WTC11 (cell line): ENCODE measurements around the gene SPATA2L. TPM values are rescaled to one million over a fixed set of nuclear protein-coding genes. Genes with fewer than 3 reads are reported as not detected.
A peak's percentile ranks its signal among the peaks of the same experiment; 100 is the strongest.

Experiments
- ATAC-seq: fragments of 200-7000 bp; cut with Tn5 transposase; 2 replicates; pipeline ENCODE4 v1.10.0; 2021; ENCODE audit warnings: mild to moderate bottlenecking, moderate library complexity
- CTCF ChIA-PET: fragments of 300-600 bp; sonication (Branson Sonifier 250); formaldehyde crosslinking; loops from one replicate; lab custom pipeline; 2021; ENCODE audit warnings: antibody characterized with exemption; lab: Charles Lee
- POLR2A ChIA-PET: fragments of 350-600 bp; sonication (Branson Sonifier 250); formaldehyde crosslinking; loops from one replicate; lab custom pipeline; 2021; ENCODE audit warnings: antibody characterized with exemption; lab: Charles Lee
- DNase-seq: peaks from one replicate; pipeline ENCODE4 v3.0.0; 2021; ENCODE audit warnings: low spot score
- H3K27ac Mint-ChIP-seq: 2 replicates; pipeline ENCODE4 v1.8.0; 2021; ENCODE audit warnings: mixed read lengths
- H3K27me3 Mint-ChIP-seq: 2 replicates; pipeline ENCODE4 v1.8.0; 2021; ENCODE audit warnings: low read depth, mild to moderate bottlenecking, moderate library complexity, mixed read lengths
- H3K36me3 Mint-ChIP-seq: 2 replicates; pipeline ENCODE4 v1.8.0; 2021; ENCODE audit warnings: mixed read lengths
- H3K4me1 Mint-ChIP-seq: 2 replicates; pipeline ENCODE4 v1.8.0; 2022; ENCODE audit warnings: mixed read lengths
- H3K4me3 Mint-ChIP-seq: 2 replicates; pipeline ENCODE4 v1.8.0; 2021; ENCODE audit warnings: mild to moderate bottlenecking, moderate library complexity, mixed read lengths
- H3K9me3 Mint-ChIP-seq: 2 replicates; pipeline ENCODE4 v1.8.0; 2021; ENCODE audit warnings: mixed read lengths
- ELF4 ChIP-seq: sonication (generic); formaldehyde crosslinking; IDR thresholded peaks from 2 replicates; pipeline ENCODE4 v1.8.1; 2022; ENCODE audit warnings: low read depth, mild to moderate bottlenecking, moderate library complexity, missing genetic modification reagents
- FOXK1 ChIP-seq: sonication (generic); formaldehyde crosslinking; IDR thresholded peaks from 2 replicates; pipeline ENCODE4 v1.8.0; 2022; ENCODE audit warnings: mild to moderate bottlenecking, moderate library complexity, missing genetic modification reagents
- FOXP1 ChIP-seq: sonication (generic); formaldehyde crosslinking; IDR thresholded peaks from 2 replicates; pipeline ENCODE4 v1.8.0; 2022; ENCODE audit warnings: missing genetic modification reagents, mild to moderate bottlenecking, moderate library complexity, borderline replicate concordance
- GABPB1 ChIP-seq: sonication (generic); formaldehyde crosslinking; IDR thresholded peaks from 2 replicates; pipeline ENCODE4 v1.8.1; 2023; ENCODE audit warnings: mild to moderate bottlenecking, missing genetic modification reagents
- GTF2I ChIP-seq: fragments of 250-450 bp; sonication (Bioruptor Pico); conservative IDR thresholded peaks from 2 replicates; pipeline ENCODE4 v1.4.0; 2021; ENCODE audit warnings: mild to moderate bottlenecking
- HMGA2 ChIP-seq: fragments of 250-450 bp; sonication (Bioruptor Pico); IDR thresholded peaks from 2 replicates; pipeline ENCODE4 v1.4.0; 2021; ENCODE audit warnings: mild to moderate bottlenecking, moderate library complexity
- NFATC4 ChIP-seq: fragments of 250-450 bp; sonication (Bioruptor Pico); IDR thresholded peaks from 2 replicates; pipeline ENCODE4 v1.9.0; 2021; ENCODE audit warnings: mild to moderate bottlenecking
- RORB ChIP-seq: fragments of 250-450 bp; sonication (Bioruptor Pico); IDR thresholded peaks from 2 replicates; pipeline ENCODE4 v1.9.0; 2021; ENCODE audit warnings: mild to moderate bottlenecking
- SMAD3 ChIP-seq: sonication (generic); formaldehyde crosslinking; IDR thresholded peaks from 2 replicates; pipeline ENCODE4 v1.8.0; 2022; ENCODE audit warnings: missing genetic modification reagents, mild to moderate bottlenecking, borderline replicate concordance
- ZNF232 ChIP-seq: sonication (generic); formaldehyde crosslinking; IDR thresholded peaks from 2 replicates; pipeline ENCODE4 v1.8.0; 2022; ENCODE audit warnings: mild to moderate bottlenecking, missing genetic modification reagents
- ZNF416 ChIP-seq: fragments of 250-450 bp; sonication (Bioruptor Pico); IDR thresholded peaks from 2 replicates; pipeline ENCODE4 v1.9.0; 2021; ENCODE audit warnings: mild to moderate bottlenecking, inconsistent platforms
- ZNF671 ChIP-seq: fragments of 250-450 bp; sonication (Bioruptor Pico); IDR thresholded peaks from 2 replicates; pipeline ENCODE4 v1.8.0; 2021; ENCODE audit warnings: mild to moderate bottlenecking
- total RNA-seq: library from RNA; stranded (reverse); gene quantifications from 3 replicates; pipeline ENCODE4 v1.2.3, GENCODE V29; 2021
- TF ChIP-seq, protein P1 (sequence below): sonication (generic); formaldehyde crosslinking; IDR thresholded peaks from 2 replicates; pipeline ENCODE4 v1.8.1; 2022; ENCODE audit warnings: missing genetic modification reagents, borderline replicate concordance
- TF ChIP-seq, protein P2 (sequence below): sonication (generic); formaldehyde crosslinking; IDR thresholded peaks from 2 replicates; pipeline ENCODE4 v1.8.1; 2022; ENCODE audit warnings: low read depth, mild to moderate bottlenecking, moderate library complexity, missing genetic modification reagents, borderline replicate concordance
- TF ChIP-seq, protein P3 (sequence below): sonication (generic); formaldehyde crosslinking; IDR thresholded peaks from 2 replicates; pipeline ENCODE4 v1.8.1; 2023; ENCODE audit warnings: mild to moderate bottlenecking, missing genetic modification reagents, borderline replicate concordance
- TF ChIP-seq, protein P4 (sequence below): sonication (generic); formaldehyde crosslinking; IDR thresholded peaks from 2 replicates; pipeline ENCODE4 v1.8.0; 2022; ENCODE audit warnings: mild to moderate bottlenecking, missing genetic modification reagents
- TF ChIP-seq, protein P5 (sequence below): fragments of 200-600 bp; IDR thresholded peaks from 2 replicates; pipeline ENCODE4 v1.8.0; 2022; ENCODE audit warnings: antibody characterized with exemption
- TF ChIP-seq, protein P6 (sequence below): sonication (generic); formaldehyde crosslinking; IDR thresholded peaks from 2 replicates; pipeline ENCODE4 v1.8.1; 2022; ENCODE audit warnings: low read depth, missing genetic modification reagents, borderline replicate concordance
- TF ChIP-seq, protein P7 (sequence below): fragments of 250-450 bp; sonication (Bioruptor Pico); conservative IDR thresholded peaks from 2 replicates; pipeline ENCODE4 v1.9.0; 2021; ENCODE audit warnings: mild to moderate bottlenecking

SPATA2L gene
- total RNA-seq, 1 experiment from 2014 or later = 15.7 TPM

DNA sequence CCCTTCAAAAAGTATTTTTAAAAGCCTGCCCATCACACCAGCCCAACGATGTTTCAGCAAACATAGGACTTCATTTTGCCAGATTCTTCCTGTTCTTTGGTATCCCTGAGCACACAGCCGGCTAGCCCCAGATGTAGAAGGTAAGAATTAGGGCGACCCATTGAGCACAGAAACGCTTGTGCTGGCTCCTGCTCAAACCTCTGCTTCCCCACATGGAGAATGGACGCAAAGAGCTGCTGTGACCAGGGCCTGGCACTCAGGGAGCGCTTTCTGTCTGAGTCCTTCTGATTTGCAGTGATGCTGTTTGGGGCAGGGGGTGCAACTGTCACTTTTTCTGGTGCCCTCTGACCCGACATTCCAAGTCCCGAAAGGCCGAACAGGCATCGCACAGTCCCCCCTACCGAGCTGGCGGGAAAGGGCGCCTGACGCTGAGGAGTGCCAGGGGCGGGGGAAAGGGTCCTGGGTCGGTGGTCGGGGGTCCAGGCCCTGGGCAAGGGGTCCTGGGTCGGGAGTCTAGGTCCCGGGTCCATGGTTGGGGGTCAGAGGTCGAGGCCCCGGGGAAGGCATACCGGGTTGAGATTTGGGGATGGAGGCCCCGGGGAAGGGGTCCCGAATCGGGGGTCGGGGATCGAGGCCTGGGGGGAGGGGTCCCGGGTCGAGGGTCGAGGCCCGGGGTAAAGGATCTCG lies 44.9 kb downstream of the SPATA2L start (continued):
- TF ChIP-seq, protein P1, sequence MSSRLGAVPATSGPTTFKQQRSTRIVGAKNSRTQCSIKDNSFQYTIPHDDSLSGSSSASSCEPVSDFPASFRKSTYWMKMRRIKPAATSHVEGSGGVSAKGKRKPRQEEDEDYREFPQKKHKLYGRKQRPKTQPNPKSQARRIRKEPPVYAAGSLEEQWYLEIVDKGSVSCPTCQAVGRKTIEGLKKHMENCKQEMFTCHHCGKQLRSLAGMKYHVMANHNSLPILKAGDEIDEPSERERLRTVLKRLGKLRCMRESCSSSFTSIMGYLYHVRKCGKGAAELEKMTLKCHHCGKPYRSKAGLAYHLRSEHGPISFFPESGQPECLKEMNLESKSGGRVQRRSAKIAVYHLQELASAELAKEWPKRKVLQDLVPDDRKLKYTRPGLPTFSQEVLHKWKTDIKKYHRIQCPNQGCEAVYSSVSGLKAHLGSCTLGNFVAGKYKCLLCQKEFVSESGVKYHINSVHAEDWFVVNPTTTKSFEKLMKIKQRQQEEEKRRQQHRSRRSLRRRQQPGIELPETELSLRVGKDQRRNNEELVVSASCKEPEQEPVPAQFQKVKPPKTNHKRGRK = no peak
- TF ChIP-seq, protein P2, sequence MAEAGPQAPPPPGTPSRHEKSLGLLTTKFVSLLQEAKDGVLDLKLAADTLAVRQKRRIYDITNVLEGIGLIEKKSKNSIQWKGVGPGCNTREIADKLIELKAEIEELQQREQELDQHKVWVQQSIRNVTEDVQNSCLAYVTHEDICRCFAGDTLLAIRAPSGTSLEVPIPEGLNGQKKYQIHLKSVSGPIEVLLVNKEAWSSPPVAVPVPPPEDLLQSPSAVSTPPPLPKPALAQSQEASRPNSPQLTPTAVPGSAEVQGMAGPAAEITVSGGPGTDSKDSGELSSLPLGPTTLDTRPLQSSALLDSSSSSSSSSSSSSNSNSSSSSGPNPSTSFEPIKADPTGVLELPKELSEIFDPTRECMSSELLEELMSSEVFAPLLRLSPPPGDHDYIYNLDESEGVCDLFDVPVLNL (CRISPR knock-in tag) = no peak
- TF ChIP-seq ZNF416 (CRISPR knock-in tag) (no peak), ZNF671 (no peak), FOXK1 (CRISPR knock-in tag) (no peak), GTF2I (CRISPR knock-in tag) (no peak), RORB (CRISPR knock-in tag) (no peak)
- TF ChIP-seq, protein P3, sequence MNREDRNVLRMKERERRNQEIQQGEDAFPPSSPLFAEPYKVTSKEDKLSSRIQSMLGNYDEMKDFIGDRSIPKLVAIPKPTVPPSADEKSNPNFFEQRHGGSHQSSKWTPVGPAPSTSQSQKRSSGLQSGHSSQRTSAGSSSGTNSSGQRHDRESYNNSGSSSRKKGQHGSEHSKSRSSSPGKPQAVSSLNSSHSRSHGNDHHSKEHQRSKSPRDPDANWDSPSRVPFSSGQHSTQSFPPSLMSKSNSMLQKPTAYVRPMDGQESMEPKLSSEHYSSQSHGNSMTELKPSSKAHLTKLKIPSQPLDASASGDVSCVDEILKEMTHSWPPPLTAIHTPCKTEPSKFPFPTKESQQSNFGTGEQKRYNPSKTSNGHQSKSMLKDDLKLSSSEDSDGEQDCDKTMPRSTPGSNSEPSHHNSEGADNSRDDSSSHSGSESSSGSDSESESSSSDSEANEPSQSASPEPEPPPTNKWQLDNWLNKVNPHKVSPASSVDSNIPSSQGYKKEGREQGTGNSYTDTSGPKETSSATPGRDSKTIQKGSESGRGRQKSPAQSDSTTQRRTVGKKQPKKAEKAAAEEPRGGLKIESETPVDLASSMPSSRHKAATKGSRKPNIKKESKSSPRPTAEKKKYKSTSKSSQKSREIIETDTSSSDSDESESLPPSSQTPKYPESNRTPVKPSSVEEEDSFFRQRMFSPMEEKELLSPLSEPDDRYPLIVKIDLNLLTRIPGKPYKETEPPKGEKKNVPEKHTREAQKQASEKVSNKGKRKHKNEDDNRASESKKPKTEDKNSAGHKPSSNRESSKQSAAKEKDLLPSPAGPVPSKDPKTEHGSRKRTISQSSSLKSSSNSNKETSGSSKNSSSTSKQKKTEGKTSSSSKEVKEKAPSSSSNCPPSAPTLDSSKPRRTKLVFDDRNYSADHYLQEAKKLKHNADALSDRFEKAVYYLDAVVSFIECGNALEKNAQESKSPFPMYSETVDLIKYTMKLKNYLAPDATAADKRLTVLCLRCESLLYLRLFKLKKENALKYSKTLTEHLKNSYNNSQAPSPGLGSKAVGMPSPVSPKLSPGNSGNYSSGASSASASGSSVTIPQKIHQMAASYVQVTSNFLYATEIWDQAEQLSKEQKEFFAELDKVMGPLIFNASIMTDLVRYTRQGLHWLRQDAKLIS (CRISPR knock-in tag) = no peak
- TF ChIP-seq, protein P4, sequence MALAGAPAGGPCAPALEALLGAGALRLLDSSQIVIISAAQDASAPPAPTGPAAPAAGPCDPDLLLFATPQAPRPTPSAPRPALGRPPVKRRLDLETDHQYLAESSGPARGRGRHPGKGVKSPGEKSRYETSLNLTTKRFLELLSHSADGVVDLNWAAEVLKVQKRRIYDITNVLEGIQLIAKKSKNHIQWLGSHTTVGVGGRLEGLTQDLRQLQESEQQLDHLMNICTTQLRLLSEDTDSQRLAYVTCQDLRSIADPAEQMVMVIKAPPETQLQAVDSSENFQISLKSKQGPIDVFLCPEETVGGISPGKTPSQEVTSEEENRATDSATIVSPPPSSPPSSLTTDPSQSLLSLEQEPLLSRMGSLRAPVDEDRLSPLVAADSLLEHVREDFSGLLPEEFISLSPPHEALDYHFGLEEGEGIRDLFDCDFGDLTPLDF (CRISPR knock-in tag) = no peak

DNA sequence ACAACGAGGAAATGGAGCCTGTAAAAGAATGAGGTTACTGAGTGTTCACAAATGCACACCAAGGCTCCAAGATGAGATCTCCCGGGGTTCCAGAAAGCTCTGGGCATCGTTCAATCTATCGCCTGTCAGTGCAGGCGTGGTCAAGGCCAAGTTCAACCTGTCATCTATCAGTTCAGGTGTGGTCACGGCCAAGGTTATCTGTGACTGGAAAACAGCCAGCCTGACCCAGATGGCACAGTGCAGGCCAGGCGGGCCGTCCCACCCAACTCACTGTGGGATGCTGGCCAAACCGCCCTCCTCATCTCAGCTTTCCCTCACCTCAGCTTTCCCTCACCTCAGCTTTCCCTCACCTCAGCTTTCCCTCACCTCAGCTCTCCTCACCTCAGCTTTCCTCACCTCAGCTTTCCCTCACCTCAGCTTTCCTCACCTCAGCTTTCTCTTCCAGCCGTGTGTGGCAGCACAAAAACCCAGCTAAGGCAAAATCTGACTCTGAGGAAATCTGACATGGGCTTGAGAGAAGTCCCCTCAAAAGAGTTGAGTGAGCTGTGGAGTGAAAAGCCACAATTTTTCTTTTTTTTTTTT lies 46.4 kb downstream of the SPATA2L start:
- 0 out of 2 replicates have a peak overlapping the region, but pooled peaks have one; percentile 86 for H3K4me3 Mint-ChIP-seq
- H3K27ac Mint-ChIP-seq = no peak overlapping the region; the same call in 1 of the 2 replicates
- DNase-seq (no peak), ATAC-seq (no peak)
- H3K36me3 Mint-ChIP-seq = peaks cover 17% of the 10 kb centered on the region
- peaks cover 6% of the 10 kb centered on the region for H3K4me1 Mint-ChIP-seq
- POLR2A ChIA-PET = no interaction called here
- H3K27me3 Mint-ChIP-seq = no peaks in the 10 kb centered on the region
- CTCF ChIA-PET = interaction anchor here (1.4 kb wide), 1 partner anchor 10 kb away, joined by 3 read pairs; no protein-coding TSS in a partner anchor
- no peaks in the 10 kb centered on the region for H3K9me3 Mint-ChIP-seq
- no peak for TF ChIP-seq ZNF232
- TF ChIP-seq, protein P4 (CRISPR knock-in tag) = no peak
- no peak for TF ChIP-seq ZNF416 (CRISPR knock-in tag)
- no peak for TF ChIP-seq SMAD3 (CRISPR knock-in tag)
- TF ChIP-seq FOXP1 (CRISPR knock-in tag) = no peak
- TF ChIP-seq, protein P5, sequence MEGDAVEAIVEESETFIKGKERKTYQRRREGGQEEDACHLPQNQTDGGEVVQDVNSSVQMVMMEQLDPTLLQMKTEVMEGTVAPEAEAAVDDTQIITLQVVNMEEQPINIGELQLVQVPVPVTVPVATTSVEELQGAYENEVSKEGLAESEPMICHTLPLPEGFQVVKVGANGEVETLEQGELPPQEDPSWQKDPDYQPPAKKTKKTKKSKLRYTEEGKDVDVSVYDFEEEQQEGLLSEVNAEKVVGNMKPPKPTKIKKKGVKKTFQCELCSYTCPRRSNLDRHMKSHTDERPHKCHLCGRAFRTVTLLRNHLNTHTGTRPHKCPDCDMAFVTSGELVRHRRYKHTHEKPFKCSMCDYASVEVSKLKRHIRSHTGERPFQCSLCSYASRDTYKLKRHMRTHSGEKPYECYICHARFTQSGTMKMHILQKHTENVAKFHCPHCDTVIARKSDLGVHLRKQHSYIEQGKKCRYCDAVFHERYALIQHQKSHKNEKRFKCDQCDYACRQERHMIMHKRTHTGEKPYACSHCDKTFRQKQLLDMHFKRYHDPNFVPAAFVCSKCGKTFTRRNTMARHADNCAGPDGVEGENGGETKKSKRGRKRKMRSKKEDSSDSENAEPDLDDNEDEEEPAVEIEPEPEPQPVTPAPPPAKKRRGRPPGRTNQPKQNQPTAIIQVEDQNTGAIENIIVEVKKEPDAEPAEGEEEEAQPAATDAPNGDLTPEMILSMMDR = no peak
- no peak for TF ChIP-seq NFATC4
- TF ChIP-seq ELF4 (CRISPR knock-in tag) = no peak
- no peak for TF ChIP-seq GABPB1 (CRISPR knock-in tag)
- TF ChIP-seq, protein P6, sequence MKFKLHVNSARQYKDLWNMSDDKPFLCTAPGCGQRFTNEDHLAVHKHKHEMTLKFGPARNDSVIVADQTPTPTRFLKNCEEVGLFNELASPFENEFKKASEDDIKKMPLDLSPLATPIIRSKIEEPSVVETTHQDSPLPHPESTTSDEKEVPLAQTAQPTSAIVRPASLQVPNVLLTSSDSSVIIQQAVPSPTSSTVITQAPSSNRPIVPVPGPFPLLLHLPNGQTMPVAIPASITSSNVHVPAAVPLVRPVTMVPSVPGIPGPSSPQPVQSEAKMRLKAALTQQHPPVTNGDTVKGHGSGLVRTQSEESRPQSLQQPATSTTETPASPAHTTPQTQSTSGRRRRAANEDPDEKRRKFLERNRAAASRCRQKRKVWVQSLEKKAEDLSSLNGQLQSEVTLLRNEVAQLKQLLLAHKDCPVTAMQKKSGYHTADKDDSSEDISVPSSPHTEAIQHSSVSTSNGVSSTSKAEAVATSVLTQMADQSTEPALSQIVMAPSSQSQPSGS (CRISPR knock-in tag) = no peak
- TF ChIP-seq, protein P7, sequence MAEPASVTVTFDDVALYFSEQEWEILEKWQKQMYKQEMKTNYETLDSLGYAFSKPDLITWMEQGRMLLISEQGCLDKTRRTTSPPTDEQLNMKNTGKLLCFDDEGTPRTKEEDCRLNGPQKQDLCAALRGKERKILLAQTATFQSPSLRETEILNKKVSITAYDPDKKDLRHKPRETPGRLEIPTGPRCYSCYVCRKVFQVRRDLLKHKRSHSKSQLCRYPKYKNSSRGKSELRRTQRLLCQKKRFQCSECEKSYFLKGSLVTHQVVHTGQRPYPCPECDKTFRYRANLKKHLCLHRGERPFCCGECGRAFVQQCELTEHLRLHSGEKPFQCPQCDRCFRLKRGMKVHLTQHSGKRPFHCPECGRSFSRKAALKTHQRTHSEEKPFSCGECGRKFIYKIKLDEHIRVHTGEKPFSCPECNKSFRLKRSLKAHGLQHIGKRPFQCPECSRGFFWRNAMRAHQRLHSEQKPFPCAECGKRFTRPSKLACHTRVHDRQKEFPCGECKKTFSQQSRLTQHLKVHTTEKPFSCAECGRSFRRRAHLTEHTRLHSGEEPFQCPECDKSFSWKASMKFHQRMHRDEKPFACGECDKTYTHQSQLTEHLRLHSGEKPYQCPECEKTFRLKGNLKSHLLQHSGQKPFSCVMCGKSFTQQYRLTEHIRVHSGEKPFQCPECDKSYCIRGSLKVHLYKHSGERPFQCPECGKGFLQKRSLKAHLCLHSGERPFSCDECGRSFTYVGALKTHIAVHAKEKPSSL (CRISPR knock-in tag) = no peak
- no peak for TF ChIP-seq HMGA2 (CRISPR knock-in tag)
